Measurements from ENCODE around the gene RGS7. TPM values are rescaled to one million over a fixed set of nuclear protein-coding genes. Genes with fewer than 3 reads are reported as not detected.

Gene RGS7
- total RNA-seq, 1 experiment from 2014 or later = 1.5 TPM

DNA sequence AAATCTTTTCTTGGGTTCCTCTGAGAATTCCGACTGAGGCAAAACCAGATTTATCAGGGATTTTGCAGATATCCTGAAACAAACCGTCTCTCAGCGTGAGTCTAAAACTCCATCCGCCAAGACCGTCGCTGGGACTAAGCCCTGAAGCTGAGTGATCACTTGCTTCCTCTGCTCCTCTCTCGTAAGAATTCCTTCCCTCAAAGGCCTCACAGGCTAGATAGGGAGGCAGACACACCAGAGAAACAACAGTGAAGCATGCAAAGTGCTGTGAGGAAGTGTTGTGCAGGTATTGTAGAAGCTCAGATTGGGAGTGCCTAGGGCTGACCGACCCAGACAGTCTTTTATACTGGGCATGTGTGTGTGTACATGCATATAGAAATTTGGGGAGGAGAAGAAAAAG, 119.1 kb downstream of the RGS7 start:
- Histone ChIP-seq H2AK5ac (ENCODE audit: insufficient read length, low read length) (no peak overlapping the region), H3K23ac (ENCODE audit: insufficient read length, low read depth, low read length) (no peak overlapping the region), H3K14ac (ENCODE audit: insufficient read depth, low read length) (no peak overlapping the region), H3K79me1 (ENCODE audit: insufficient read depth, low read depth, low read length, poor library complexity, severe bottlenecking) (no peaks in the 10 kb centered on the region), H3K4me1 (ENCODE audit: insufficient read depth, low read length) (no peaks in the 10 kb centered on the region), H4K5ac (ENCODE audit: insufficient read length, low read depth, low read length) (no peak overlapping the region), H3K9me3 (ENCODE audit: control insufficient read depth, low read depth, low read length) (no peaks in the 10 kb centered on the region), H4K91ac (ENCODE audit: insufficient read length, low read depth, low read length) (no peak overlapping the region), H3K27me3 (ENCODE audit: insufficient read depth, low read length) (no peaks in the 10 kb centered on the region), H3K23me2 (ENCODE audit: insufficient read length, low read depth, low read length, poor library complexity, severe bottlenecking) (no peaks in the 10 kb centered on the region), H2BK12ac (ENCODE audit: insufficient read length, low read depth, low read length) (no peak overlapping the region), H3K79me2 (ENCODE audit: insufficient read depth, low read length) (no peaks in the 10 kb centered on the region), H3K56ac (ENCODE audit: insufficient read length, low read depth, low read length) (no peak overlapping the region), H4K20me1 (ENCODE audit: control insufficient read depth, insufficient read depth, insufficient read length) (no peaks in the 10 kb centered on the region), H3K9ac (ENCODE audit: extremely low read depth, insufficient read length, low read length) (no peak overlapping the region), H3K4ac (ENCODE audit: low read depth, low read length) (no peak overlapping the region), H3K27ac (ENCODE audit: insufficient read length, low read depth, low read length) (no peak overlapping the region), H2BK5ac (ENCODE audit: insufficient read length, low read length) (no peak overlapping the region), H3T11ph (ENCODE audit: low read length) (no peak overlapping the region), H2AFZ (ENCODE audit: low read length) (no peak overlapping the region), H4K8ac (replicated peaks; ENCODE audit: insufficient read length, low read depth, low read length) (no peak overlapping the region), H2BK120ac (ENCODE audit: low read depth, low read length, poor library complexity, severe bottlenecking) (no peak overlapping the region), H2BK15ac (ENCODE audit: low read depth, low read length) (no peak overlapping the region), H3K4me2 (ENCODE audit: insufficient read depth, insufficient read length, low read length) (no peak overlapping the region), H3K18ac (ENCODE audit: insufficient read length, low read depth, low read length) (no peak overlapping the region), H2BK20ac (ENCODE audit: low read depth, low read length, poor library complexity, severe bottlenecking) (no peak overlapping the region)
- Mint-ChIP-seq H3K27me3 (ENCODE audit: low read depth) (no peaks in the 10 kb centered on the region), H3K4me3 (no peak overlapping the region), H3K27ac (peak overlapping the region in 1 of 3 experiments; percentile 87; a peak in 1 of 7 replicates), H3K36me3 (ENCODE audit: insufficient read depth in 1 of 3, low read depth in 3 of 3) (no peaks in the 10 kb centered on the region), H3K4me1 (peaks cover 8 to 17% of the 10 kb centered on the region in 2 experiments), H3K9me3 (no peaks in the 10 kb centered on the region)
- no CpG with 5 or more reads among the region's 8 CpGs for WGBS (ENCODE audit: extremely low coverage, insufficient read length, low lambda C conversion rate)
- DNase-seq = no peak
- TF ChIP-seq, protein P1, sequence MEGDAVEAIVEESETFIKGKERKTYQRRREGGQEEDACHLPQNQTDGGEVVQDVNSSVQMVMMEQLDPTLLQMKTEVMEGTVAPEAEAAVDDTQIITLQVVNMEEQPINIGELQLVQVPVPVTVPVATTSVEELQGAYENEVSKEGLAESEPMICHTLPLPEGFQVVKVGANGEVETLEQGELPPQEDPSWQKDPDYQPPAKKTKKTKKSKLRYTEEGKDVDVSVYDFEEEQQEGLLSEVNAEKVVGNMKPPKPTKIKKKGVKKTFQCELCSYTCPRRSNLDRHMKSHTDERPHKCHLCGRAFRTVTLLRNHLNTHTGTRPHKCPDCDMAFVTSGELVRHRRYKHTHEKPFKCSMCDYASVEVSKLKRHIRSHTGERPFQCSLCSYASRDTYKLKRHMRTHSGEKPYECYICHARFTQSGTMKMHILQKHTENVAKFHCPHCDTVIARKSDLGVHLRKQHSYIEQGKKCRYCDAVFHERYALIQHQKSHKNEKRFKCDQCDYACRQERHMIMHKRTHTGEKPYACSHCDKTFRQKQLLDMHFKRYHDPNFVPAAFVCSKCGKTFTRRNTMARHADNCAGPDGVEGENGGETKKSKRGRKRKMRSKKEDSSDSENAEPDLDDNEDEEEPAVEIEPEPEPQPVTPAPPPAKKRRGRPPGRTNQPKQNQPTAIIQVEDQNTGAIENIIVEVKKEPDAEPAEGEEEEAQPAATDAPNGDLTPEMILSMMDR (conservative IDR thresholded peaks at IDR 0.05) = no peak
